Measurements from ENCODE around the gene SYNRG. TPM values are rescaled to one million over a fixed set of nuclear protein-coding genes. Genes with fewer than 3 reads are reported as not detected.
A peak's percentile ranks its signal among the peaks of the same experiment; 100 is the strongest.

The SYNRG gene
- total and polyA plus RNA-seq, 4 donors, result 6.5 to 20.5 (median 15.9) TPM

DNA sequence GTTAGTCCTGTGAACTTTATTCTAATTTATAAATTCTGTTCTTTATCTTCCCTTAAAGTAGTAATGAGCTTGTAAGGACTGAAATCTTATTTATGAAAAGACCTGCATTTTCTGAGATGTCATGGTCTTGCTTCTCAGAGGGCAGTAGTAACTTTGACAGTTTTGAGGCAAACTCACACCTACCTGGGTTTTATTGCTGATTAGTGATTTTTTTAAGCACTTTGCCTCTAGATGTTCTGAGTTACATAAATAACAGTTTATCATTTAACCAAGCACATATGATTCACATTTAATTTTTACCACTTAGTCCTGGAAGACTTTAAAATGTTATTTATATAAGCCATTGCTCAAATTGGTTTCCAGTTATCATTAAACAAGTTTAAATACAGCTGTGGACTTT lies 108.8 kb downstream of the SYNRG start:
- peak overlapping the region; percentile 15 to 69 for H3K27ac ChIP-seq (ENCODE audit: low read depth in 1 of 2, low read length in 2 of 2)
- no peak overlapping the region for H3K4me3 ChIP-seq (ENCODE audit: low read depth in 1 of 3, low read length in 3 of 3)
- no peak overlapping the region for H3K9ac ChIP-seq (ENCODE audit: low read depth in 1 of 2, low read length in 2 of 2)
- TF ChIP-seq YY1 (IDR thresholded peaks at IDR 0.05) (no peak), EGR1 (IDR thresholded peaks at IDR 0.05; ENCODE audit: low read depth in 2 of 2) (no peak), NR2F2 (IDR thresholded peaks at IDR 0.05) (no peak), ATF3 (IDR thresholded peaks at IDR 0.05) (no peak), REST (IDR thresholded peaks at IDR 0.05) (no peak), TAF1 (conservative IDR thresholded peaks at IDR 0.05) (no peak), GABPA (IDR thresholded peaks at IDR 0.05 in 1 of 2, conservative IDR thresholded peaks at IDR 0.05 in 1 of 2) (no peak), HNF4A (conservative IDR thresholded peaks at IDR 0.05) (no peak), SP1 (IDR thresholded peaks at IDR 0.05) (no peak)
- TF ChIP-seq, protein P1, sequence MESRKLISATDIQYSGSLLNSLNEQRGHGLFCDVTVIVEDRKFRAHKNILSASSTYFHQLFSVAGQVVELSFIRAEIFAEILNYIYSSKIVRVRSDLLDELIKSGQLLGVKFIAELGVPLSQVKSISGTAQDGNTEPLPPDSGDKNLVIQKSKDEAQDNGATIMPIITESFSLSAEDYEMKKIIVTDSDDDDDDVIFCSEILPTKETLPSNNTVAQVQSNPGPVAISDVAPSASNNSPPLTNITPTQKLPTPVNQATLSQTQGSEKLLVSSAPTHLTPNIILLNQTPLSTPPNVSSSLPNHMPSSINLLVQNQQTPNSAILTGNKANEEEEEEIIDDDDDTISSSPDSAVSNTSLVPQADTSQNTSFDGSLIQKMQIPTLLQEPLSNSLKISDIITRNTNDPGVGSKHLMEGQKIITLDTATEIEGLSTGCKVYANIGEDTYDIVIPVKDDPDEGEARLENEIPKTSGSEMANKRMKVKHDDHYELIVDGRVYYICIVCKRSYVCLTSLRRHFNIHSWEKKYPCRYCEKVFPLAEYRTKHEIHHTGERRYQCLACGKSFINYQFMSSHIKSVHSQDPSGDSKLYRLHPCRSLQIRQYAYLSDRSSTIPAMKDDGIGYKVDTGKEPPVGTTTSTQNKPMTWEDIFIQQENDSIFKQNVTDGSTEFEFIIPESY (IDR thresholded peaks at IDR 0.05), result no peak
- TF ChIP-seq, protein P2, sequence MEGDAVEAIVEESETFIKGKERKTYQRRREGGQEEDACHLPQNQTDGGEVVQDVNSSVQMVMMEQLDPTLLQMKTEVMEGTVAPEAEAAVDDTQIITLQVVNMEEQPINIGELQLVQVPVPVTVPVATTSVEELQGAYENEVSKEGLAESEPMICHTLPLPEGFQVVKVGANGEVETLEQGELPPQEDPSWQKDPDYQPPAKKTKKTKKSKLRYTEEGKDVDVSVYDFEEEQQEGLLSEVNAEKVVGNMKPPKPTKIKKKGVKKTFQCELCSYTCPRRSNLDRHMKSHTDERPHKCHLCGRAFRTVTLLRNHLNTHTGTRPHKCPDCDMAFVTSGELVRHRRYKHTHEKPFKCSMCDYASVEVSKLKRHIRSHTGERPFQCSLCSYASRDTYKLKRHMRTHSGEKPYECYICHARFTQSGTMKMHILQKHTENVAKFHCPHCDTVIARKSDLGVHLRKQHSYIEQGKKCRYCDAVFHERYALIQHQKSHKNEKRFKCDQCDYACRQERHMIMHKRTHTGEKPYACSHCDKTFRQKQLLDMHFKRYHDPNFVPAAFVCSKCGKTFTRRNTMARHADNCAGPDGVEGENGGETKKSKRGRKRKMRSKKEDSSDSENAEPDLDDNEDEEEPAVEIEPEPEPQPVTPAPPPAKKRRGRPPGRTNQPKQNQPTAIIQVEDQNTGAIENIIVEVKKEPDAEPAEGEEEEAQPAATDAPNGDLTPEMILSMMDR (IDR thresholded peaks at IDR 0.05; ENCODE audit: low read depth, low read length, missing input control), result no peak
- TF ChIP-seq, protein P3, sequence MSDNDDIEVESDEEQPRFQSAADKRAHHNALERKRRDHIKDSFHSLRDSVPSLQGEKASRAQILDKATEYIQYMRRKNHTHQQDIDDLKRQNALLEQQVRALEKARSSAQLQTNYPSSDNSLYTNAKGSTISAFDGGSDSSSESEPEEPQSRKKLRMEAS (IDR thresholded peaks at IDR 0.05), result no peak
- DNase-seq (ENCODE audit: low spot score), result no peak
- H3K36me3 ChIP-seq (ENCODE audit: control insufficient read depth in 4 of 4, insufficient read depth in 3 of 4, low read depth in 1 of 4, low read length in 3 of 4), result no peaks in the 10 kb centered on the region
- peaks cover 8 to 32% (median 26%) of the 10 kb centered on the region in 4 donors for H3K4me1 ChIP-seq (ENCODE audit: control insufficient read depth in 4 of 4, insufficient read depth in 4 of 4, low read length in 3 of 4)
- no peaks in the 10 kb centered on the region for H3K27me3 ChIP-seq (ENCODE audit: control insufficient read depth in 4 of 4, insufficient read depth in 4 of 4, low read length in 3 of 4)
- no peaks in the 10 kb centered on the region for H3K9me3 ChIP-seq (ENCODE audit: control insufficient read depth in 4 of 4, low read length in 3 of 4)

- WGBS, result 85% methylated on average over 8 of the region's 8 CpGs
- TF ChIP-seq RXRA (IDR thresholded peaks at IDR 0.05) (no peak), EGR1 (IDR thresholded peaks at IDR 0.05; ENCODE audit: low read depth in 2 of 2) (no peak), FOXA2 (IDR thresholded peaks at IDR 0.05) (no peak), RAD21 (IDR thresholded peaks at IDR 0.05) (no peak), GABPA (IDR thresholded peaks at IDR 0.05 in 1 of 2, conservative IDR thresholded peaks at IDR 0.05 in 1 of 2) (no peak), NR2F2 (IDR thresholded peaks at IDR 0.05) (no peak), TAF1 (conservative IDR thresholded peaks at IDR 0.05) (no peak), JUND (IDR thresholded peaks at IDR 0.05) (no peak), REST (IDR thresholded peaks at IDR 0.05) (no peak)
- TF ChIP-seq, protein P3 (IDR thresholded peaks at IDR 0.05), result no peak
- no peak overlapping the region for H3K9ac ChIP-seq (ENCODE audit: low read depth in 1 of 2, low read length in 2 of 2)
- no peaks in the 10 kb centered on the region for H3K9me3 ChIP-seq (ENCODE audit: control insufficient read depth in 4 of 4, low read length in 3 of 4)
- DNase-seq (ENCODE audit: low spot score), result no peak
- no peaks in the 10 kb centered on the region for H3K27me3 ChIP-seq (ENCODE audit: control insufficient read depth in 4 of 4, insufficient read depth in 4 of 4, low read length in 3 of 4)
- H3K4me3 ChIP-seq (ENCODE audit: low read depth in 1 of 3, low read length in 3 of 3), result no peak overlapping the region
- H3K36me3 ChIP-seq (ENCODE audit: control insufficient read depth in 4 of 4, insufficient read depth in 3 of 4, low read depth in 1 of 4, low read length in 3 of 4), result no peaks in the 10 kb centered on the region
- H3K4me1 ChIP-seq (ENCODE audit: control insufficient read depth in 4 of 4, insufficient read depth in 4 of 4, low read length in 3 of 4), result peaks cover 5 to 38% (median 29%) of the 10 kb centered on the region in 4 donors
- H3K27ac ChIP-seq (ENCODE audit: low read depth in 1 of 2, low read length in 2 of 2), result no peak overlapping the region
Measured at GRCh38 chr17:37494971-37495370, 114.2 kb downstream of the SYNRG start.

All from liver (tissue), 9 donors.